Karpas-422 (cell line): ENCODE results near the gene CHML. TPM values are rescaled to one million over a fixed set of nuclear protein-coding genes. Genes with fewer than 3 reads are reported as not detected.
"Not testable (repeated sequence)": the region's sequence is repeated elsewhere in the genome, so short reads cannot be mapped to it uniquely, and the experiment has no call there.

Experiments
- DNase-seq: peaks from one replicate; pipeline ENCODE4 v3.0.0-alpha.2; 2015
- H2AFZ ChIP-seq: fragments of 200-600 bp; sonication (generic); 2 replicates; pipeline ENCODE4 v1.6.1; 2014; ENCODE audit warnings: antibody characterized with exemption, low read length, mixed read lengths
- H3K27ac ChIP-seq: fragments of 200-600 bp; sonication (generic); 2 replicates; pipeline ENCODE4 v1.5.1; 2014; ENCODE audit warnings: mild to moderate bottlenecking, low read length, moderate library complexity
- H3K27me3 ChIP-seq: fragments of 200-600 bp; sonication (generic); 2 replicates; pipeline ENCODE4 v1.6.1; 2014; ENCODE audit warnings: low read length, mixed read lengths
- H3K36me3 ChIP-seq: fragments of 200-600 bp; sonication (generic); 2 replicates; pipeline ENCODE4 v1.6.1; 2014; ENCODE audit warnings: low read length, mixed read lengths; ENCODE audit not compliant: insufficient read depth
- H3K4me1 ChIP-seq: fragments of 200-600 bp; sonication (generic); 2 replicates; pipeline ENCODE4 v1.6.1; 2014; ENCODE audit warnings: mild to moderate bottlenecking, low read length, mixed read lengths
- H3K4me2 ChIP-seq: fragments of 200-600 bp; sonication (generic); 2 replicates; pipeline ENCODE4 v1.6.1; 2014; ENCODE audit warnings: low read length, low read depth, mild to moderate bottlenecking; ENCODE audit not compliant: poor library complexity, severe bottlenecking
- H3K4me3 ChIP-seq: fragments of 200-600 bp; sonication (generic); 2 replicates; pipeline ENCODE4 v1.5.1; 2014; ENCODE audit warnings: mild to moderate bottlenecking, antibody characterized with exemption, low read length, mixed read lengths
- H3K79me2 ChIP-seq: fragments of 200-600 bp; sonication (generic); 2 replicates; pipeline ENCODE4 v1.6.1; 2014; ENCODE audit warnings: mild to moderate bottlenecking, low read length, mixed read lengths
- H3K9ac ChIP-seq: fragments of 200-600 bp; sonication (generic); 2 replicates; pipeline ENCODE4 v1.6.0; 2014; ENCODE audit warnings: low read length
- H3K9me2 ChIP-seq: fragments of 200-600 bp; sonication (generic), shearing (Covaris generic); replicated peaks from 2 replicates; pipeline ENCODE4 v1.6.0; 2014; ENCODE audit warnings: mild to moderate bottlenecking, low read length, moderate library complexity; ENCODE audit not compliant: insufficient read depth
- H3K9me3 ChIP-seq: fragments of 300-700, 200-600 bp; sonication (generic); 2 replicates; pipeline ENCODE4 v1.6.1; 2014; ENCODE audit warnings: low read length, mixed read lengths
- H4K20me1 ChIP-seq: fragments of 200-600 bp; sonication (generic); 2 replicates; pipeline ENCODE4 v1.6.1; 2014; ENCODE audit warnings: mild to moderate bottlenecking, antibody characterized with exemption, low read length, low read depth; ENCODE audit not compliant: insufficient read depth
- total RNA-seq: library from RNA; depleted of rRNA; stranded (reverse); fragments of >200 nt; shearing (Covaris generic); gene quantifications from 2 replicates; pipeline ENCODE4 v1.2.3, GENCODE V29; 2014; ENCODE audit warnings: low replicate concordance

CHML gene
- total RNA-seq, 1 experiment from 2014 or later, result 41.1 TPM

- Histone ChIP-seq H4K20me1 (no peaks in the 10 kb centered on the region), H3K9me2 (no peaks in the 10 kb centered on the region), H3K36me3 (no peaks in the 10 kb centered on the region), H3K27ac (no peak overlapping the region), H3K9ac (no peak overlapping the region), H3K4me3 (no peak overlapping the region), H3K4me2 (no peak overlapping the region), H3K4me1 (peaks cover 8% of the 10 kb centered on the region), H3K79me2 (no peaks in the 10 kb centered on the region), H2AFZ (no peak overlapping the region), H3K27me3 (0 out of 2 replicates have a peak, but pooled peaks cover 2% of the 10 kb centered on the region), H3K9me3 (no peaks in the 10 kb centered on the region)
- no peak for DNase-seq
Measured at GRCh38 chr1:241678536-241678935, 38.4 kb upstream of the CHML start.

- Histone ChIP-seq H3K9me3 (no peaks in the 10 kb centered on the region), H2AFZ (no peak overlapping the region), H4K20me1 (no peaks in the 10 kb centered on the region), H3K79me2 (no peaks in the 10 kb centered on the region), H3K9me2 (no peaks in the 10 kb centered on the region), H3K4me3 (no peak overlapping the region), H3K27ac (no peak overlapping the region), H3K4me1 (peaks cover 8% of the 10 kb centered on the region), H3K9ac (no peak overlapping the region), H3K36me3 (no peaks in the 10 kb centered on the region), H3K27me3 (0 out of 2 replicates have a peak, but pooled peaks cover 2% of the 10 kb centered on the region), H3K4me2 (no peak overlapping the region)
- DNase-seq, result no peak
Measured at GRCh38 chr1:241677201-241677600, 37.0 kb upstream of the CHML start.

- H3K79me2 ChIP-seq, result no peaks in the 10 kb centered on the region
- DNase-seq, result no peak
- H3K36me3 ChIP-seq, result no peaks in the 10 kb centered on the region
Measured at GRCh38 chr1:241675983-241676382, 35.8 kb upstream of the CHML start.

GRCh38 chr1:241674805-241675384 is 34.7 kb upstream of the CHML start:
- no peak for DNase-seq
- no peaks in the 10 kb centered on the region for H4K20me1 ChIP-seq
- H3K27me3 ChIP-seq, result 0 out of 2 replicates have a peak, but pooled peaks cover 2% of the 10 kb centered on the region
- H2AFZ ChIP-seq, result no peak overlapping the region
- H3K4me2 ChIP-seq, result no peak overlapping the region
- no peaks in the 10 kb centered on the region for H3K9me3 ChIP-seq
- no peaks in the 10 kb centered on the region for H3K9me2 ChIP-seq
- peaks cover 8% of the 10 kb centered on the region for H3K4me1 ChIP-seq
- no peaks in the 10 kb centered on the region for H3K36me3 ChIP-seq
- H3K9ac ChIP-seq, result no peak overlapping the region
- H3K4me3 ChIP-seq, result no peak overlapping the region
- no peak overlapping the region for H3K27ac ChIP-seq
- H3K79me2 ChIP-seq, result no peaks in the 10 kb centered on the region

More at GRCh38 chr1:241675983-241676382, 35.8 kb upstream of the CHML start:
- Histone ChIP-seq H3K27ac (no peak overlapping the region), H3K4me2 (no peak overlapping the region), H3K9me2 (no peaks in the 10 kb centered on the region), H3K9ac (no peak overlapping the region), H3K4me3 (no peak overlapping the region), H3K27me3 (0 out of 2 replicates have a peak, but pooled peaks cover 2% of the 10 kb centered on the region), H4K20me1 (no peaks in the 10 kb centered on the region), H3K9me3 (no peaks in the 10 kb centered on the region), H2AFZ (no peak overlapping the region), H3K4me1 (peaks cover 8% of the 10 kb centered on the region)

GRCh38 chr1:241672301-241672700 is 32.1 kb upstream of the CHML start:
- Histone ChIP-seq H3K9me3 (no peaks in the 10 kb centered on the region), H3K4me3 (no peak overlapping the region), H4K20me1 (no peaks in the 10 kb centered on the region), H3K27ac (no peak overlapping the region), H2AFZ (no peak overlapping the region), H3K9ac (no peak overlapping the region), H3K4me1 (peaks cover 3% of the 10 kb centered on the region), H3K4me2 (no peak overlapping the region), H3K9me2 (no peaks in the 10 kb centered on the region), H3K36me3 (no peaks in the 10 kb centered on the region), H3K79me2 (no peaks in the 10 kb centered on the region), H3K27me3 (no peaks in the 10 kb centered on the region)
- DNase-seq, result no peak

- Histone ChIP-seq H4K20me1 (no peaks in the 10 kb centered on the region), H3K27ac (no peak overlapping the region), H3K9me3 (no peaks in the 10 kb centered on the region), H3K4me1 (no peaks in the 10 kb centered on the region), H3K79me2 (no peaks in the 10 kb centered on the region), H3K9ac (no peak overlapping the region), H3K4me3 (no peak overlapping the region), H3K4me2 (no peak overlapping the region), H3K36me3 (no peaks in the 10 kb centered on the region), H3K27me3 (no peaks in the 10 kb centered on the region), H3K9me2 (no peaks in the 10 kb centered on the region), H2AFZ (no peak overlapping the region)
- DNase-seq, result no peak
Measured at GRCh38 chr1:241666419-241666818, 26.2 kb upstream of the CHML start.

- Histone ChIP-seq H2AFZ (no peak overlapping the region), H3K79me2 (no peaks in the 10 kb centered on the region), H3K4me2 (no peak overlapping the region), H3K4me3 (no peak overlapping the region), H3K27me3 (no peaks in the 10 kb centered on the region), H3K27ac (no peak overlapping the region), H3K9me2 (no peaks in the 10 kb centered on the region), H3K9me3 (no peaks in the 10 kb centered on the region), H3K36me3 (no peaks in the 10 kb centered on the region), H3K4me1 (no peaks in the 10 kb centered on the region), H4K20me1 (no peaks in the 10 kb centered on the region), H3K9ac (no peak overlapping the region)
- no peak for DNase-seq
Measured at GRCh38 chr1:241660424-241660972, 20.3 kb upstream of the CHML start.

- H3K9me2 ChIP-seq, H3K79me2 ChIP-seq, H3K4me2 ChIP-seq, H3K9ac ChIP-seq, H3K4me3 ChIP-seq, H3K27me3 ChIP-seq, H3K9me3 ChIP-seq, H4K20me1 ChIP-seq, H3K4me1 ChIP-seq, DNase-seq, H2AFZ ChIP-seq, H3K27ac ChIP-seq, H3K36me3 ChIP-seq: not testable (repeated sequence)
Measured at GRCh38 chr1:241659016-241659415, 18.8 kb upstream of the CHML start.
